ENCODE measurements around the gene DHRS11. TPM values are rescaled to one million over a fixed set of nuclear protein-coding genes. Genes with fewer than 3 reads are reported as not detected.
A peak's percentile ranks its signal among the peaks of the same experiment; 100 is the strongest.

The DHRS11 gene
- total RNA-seq, 1 experiment from 2014 or later = 11.8 TPM

GRCh38 chr17:36544044-36544306 is 47.7 kb upstream of the DHRS11 start:
- POLR2A ChIA-PET = no interaction called here
- no peaks in the 10 kb centered on the region for H3K9me3 ChIP-seq (ENCODE audit: control insufficient read depth, insufficient read depth, low read depth, low read length)
- intact Hi-C loops (cut with micrococcal nuclease; ENCODE audit: unreplicated experiment) (no loop called here), in situ Hi-C loops (cut with HindIII; ENCODE audit: low pct_unique_long_range_greater_than_20kb, low sequenced_read_pairs) (no loop called here)
- ATAC-seq = peak; percentile 9; the same call in 1 of the 2 replicates
- peak overlapping the region; percentile 94 for H3K27ac ChIP-seq (ENCODE audit: low read length)
- no peak for TF ChIP-seq POLR2AphosphoS5 (IDR thresholded peaks at IDR 0.05; ENCODE audit: low read depth, low read length)
- no peak for TF ChIP-seq CTCF (IDR thresholded peaks at IDR 0.05)
- TF ChIP-seq SIN3A (IDR thresholded peaks at IDR 0.05; ENCODE audit: borderline replicate concordance, insufficient read depth, low read depth, low read length) = no peak
- no peak for TF ChIP-seq REST (IDR thresholded peaks at IDR 0.05; ENCODE audit: insufficient read depth in 1 of 2, low read depth in 2 of 2, low read length in 1 of 2)
- TF ChIP-seq TCF7L2 (IDR thresholded peaks at IDR 0.05; ENCODE audit: low read depth, low read length) = no peak
- H3K36me3 ChIP-seq (ENCODE audit: control insufficient read depth, insufficient read depth, low read length) = peaks cover 9% of the 10 kb centered on the region
- no peak for DNase-seq (ENCODE audit: low read depth, low spot score)
- peak overlapping the region; percentile 90 to 91 for H3K4me3 ChIP-seq (ENCODE audit: low read depth in 2 of 2, low read length in 2 of 2)
- CTCF ChIA-PET = no interaction called here
- no TSS peak for BruUV-seq (replicated peaks)
- H3K4me1 ChIP-seq (ENCODE audit: control insufficient read depth, insufficient read depth, low read length) = peaks cover 10% of the 10 kb centered on the region
- H3K27me3 ChIP-seq (ENCODE audit: control insufficient read depth, insufficient read depth, low read length) = no peaks in the 10 kb centered on the region

GRCh38 chr17:36544307-36545076 is 47.2 kb upstream of the DHRS11 start, which contains the start of gene GGNBP2:
Gene GGNBP2, plus strand, starts transcription at chr17:36544919. Its CDS starts 806 bp downstream, at chr17:36545725.
- in situ Hi-C loops (cut with HindIII; ENCODE audit: low pct_unique_long_range_greater_than_20kb, low sequenced_read_pairs) = no loop called here
- DNase-seq (ENCODE audit: low read depth, low spot score) = no peak

More at GRCh38 chr17:36544307-36545076, 47.2 kb upstream of the DHRS11 start, which contains the start of gene GGNBP2:
- TF ChIP-seq POLR2AphosphoS5 (IDR thresholded peaks at IDR 0.05; ENCODE audit: low read depth, low read length) (peak; percentile 84), SIN3A (IDR thresholded peaks at IDR 0.05; ENCODE audit: borderline replicate concordance, insufficient read depth, low read depth, low read length) (0 out of 2 replicates have a peak, but pooled peaks have one; percentile 51), TCF7L2 (IDR thresholded peaks at IDR 0.05; ENCODE audit: low read depth, low read length) (no peak), REST (IDR thresholded peaks at IDR 0.05; ENCODE audit: insufficient read depth in 1 of 2, low read depth in 2 of 2, low read length in 1 of 2) (no peak)
- ATAC-seq = peak; percentile 82
- peak within 1 kb of the TSS; percentile 94 for H3K27ac ChIP-seq (ENCODE audit: low read length)
- H3K4me3 ChIP-seq (ENCODE audit: low read depth in 2 of 2, low read length in 2 of 2) = peak within 1 kb of the TSS; percentile 90 to 91
- CTCF ChIA-PET = no interaction called here
- TSS peak; percentile 89 for BruUV-seq (replicated peaks)
- POLR2A ChIA-PET = no interaction called here
- intact Hi-C loops (cut with micrococcal nuclease; ENCODE audit: unreplicated experiment) = no loop called here
- peaks cover 10% of the 10 kb centered on the region for H3K4me1 ChIP-seq (ENCODE audit: control insufficient read depth, insufficient read depth, low read length)
- H3K36me3 ChIP-seq (ENCODE audit: control insufficient read depth, insufficient read depth, low read length) = peaks cover 9% of the 10 kb centered on the region
- no peaks in the 10 kb centered on the region for H3K9me3 ChIP-seq (ENCODE audit: control insufficient read depth, insufficient read depth, low read depth, low read length)
- no peaks in the 10 kb centered on the region for H3K27me3 ChIP-seq (ENCODE audit: control insufficient read depth, insufficient read depth, low read length)

All from Panc1 (cell line).